ENCODE data around the gene UAP1L1.

Gene UAP1L1

DNA sequence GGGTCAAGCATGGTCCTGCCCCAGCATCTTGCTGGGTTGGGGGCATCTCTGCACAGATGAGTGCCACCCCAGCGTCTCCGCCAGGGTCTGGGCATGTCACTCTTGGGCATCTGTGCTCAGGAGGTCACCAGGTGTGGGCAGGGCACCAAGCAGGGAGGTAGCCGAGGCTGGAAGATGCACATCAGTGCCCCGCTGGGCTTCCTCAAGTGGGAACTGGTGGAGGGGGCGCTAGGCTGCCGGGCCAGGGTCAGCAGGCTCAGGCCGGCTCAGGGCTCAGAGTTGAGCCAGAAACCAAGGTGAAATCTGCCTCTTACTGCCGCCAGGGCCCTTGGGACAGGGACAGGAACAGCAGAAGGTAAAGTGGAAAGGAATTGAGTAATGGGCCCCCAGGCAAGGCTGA, 41.4 kb upstream of the UAP1L1 start:
- in situ Hi-C loops (cut with MboI; ENCODE audit: low sequenced_read_pairs, unreplicated experiment) = loop anchor here (10.0 kb wide), 1 partner anchor 261 kb away; no protein-coding TSS in a partner anchor
- DNase-seq (ENCODE audit: low spot score) = no peak
- TF ChIP-seq CTCF (IDR thresholded peaks at IDR 0.05; ENCODE audit: borderline replicate concordance, control extremely low read depth, extremely low read depth, insufficient read depth, missing control alignments) = no peak

- TF ChIP-seq CTCF (IDR thresholded peaks at IDR 0.05; ENCODE audit: borderline replicate concordance, control extremely low read depth, extremely low read depth, insufficient read depth, missing control alignments) = no peak
- DNase-seq (ENCODE audit: low spot score) = no peak
- in situ Hi-C loops (cut with MboI; ENCODE audit: low sequenced_read_pairs, unreplicated experiment) = loop anchor here (10.0 kb wide), 1 partner anchor 262 kb away; no protein-coding TSS in a partner anchor
Measured at GRCh38 chr9:137037035-137037434, 40.3 kb upstream of the UAP1L1 start.

GRCh38 chr9:137037483-137037882, 39.8 kb upstream of the UAP1L1 start:
- DNase-seq (ENCODE audit: low spot score) = no peak
- in situ Hi-C loops (cut with MboI; ENCODE audit: low sequenced_read_pairs, unreplicated experiment) = loop anchor here (10.0 kb wide), 1 partner anchor 263 kb away; no protein-coding TSS in a partner anchor
- TF ChIP-seq CTCF (IDR thresholded peaks at IDR 0.05; ENCODE audit: borderline replicate concordance, control extremely low read depth, extremely low read depth, insufficient read depth, missing control alignments) = no peak

GRCh38 chr9:137038916-137039315, 38.4 kb upstream of the UAP1L1 start:
- DNase-seq (ENCODE audit: low spot score) = no peak
- TF ChIP-seq CTCF (IDR thresholded peaks at IDR 0.05; ENCODE audit: borderline replicate concordance, control extremely low read depth, extremely low read depth, insufficient read depth, missing control alignments) = no peak
- in situ Hi-C loops (cut with MboI; ENCODE audit: low sequenced_read_pairs, unreplicated experiment) = loop anchor here (10.0 kb wide), 1 partner anchor 264 kb away; no protein-coding TSS in a partner anchor

GRCh38 chr9:137039611-137040366, 37.5 kb upstream of the UAP1L1 start:
- DNase-seq (ENCODE audit: low spot score) = no peak
- TF ChIP-seq CTCF (IDR thresholded peaks at IDR 0.05; ENCODE audit: borderline replicate concordance, control extremely low read depth, extremely low read depth, insufficient read depth, missing control alignments) = no peak
- in situ Hi-C loops (cut with MboI; ENCODE audit: low sequenced_read_pairs, unreplicated experiment) = loop anchor here (10.0 kb wide), 1 partner anchor 265 kb away; no protein-coding TSS in a partner anchor

DNA sequence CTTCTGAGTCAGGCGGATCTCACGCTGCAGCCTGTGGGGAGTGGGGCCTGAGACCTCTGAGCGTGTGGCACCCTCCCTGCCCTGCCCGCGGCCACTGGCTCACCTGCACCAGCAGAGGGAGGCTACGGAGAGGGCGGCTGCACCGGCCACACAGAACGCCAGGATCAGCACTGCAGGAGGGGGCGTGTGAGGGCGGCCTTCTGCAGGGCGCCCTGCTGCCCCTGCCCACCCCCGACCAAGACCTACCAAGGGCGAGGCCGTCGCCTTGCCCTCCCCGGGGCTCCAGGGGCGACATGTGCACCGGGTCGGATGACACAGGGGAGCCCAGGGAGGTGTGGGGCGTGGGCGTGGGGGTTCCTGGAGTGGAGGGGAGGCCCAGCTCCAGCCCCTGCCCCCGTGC, 36.7 kb upstream of the UAP1L1 start:
- DNase-seq (ENCODE audit: low spot score) = no peak
- in situ Hi-C loops (cut with MboI; ENCODE audit: low sequenced_read_pairs, unreplicated experiment) = no loop called here
- TF ChIP-seq CTCF (IDR thresholded peaks at IDR 0.05; ENCODE audit: borderline replicate concordance, control extremely low read depth, extremely low read depth, insufficient read depth, missing control alignments) = no peak
